Activated effector memory CD4-positive, alpha-beta T cell treated with Interleukin-2 at 50 U/mL for 16 hours (primary cell): ENCODE measurements around the gene EPHB6.

Source experiments
- DNase-seq: peaks from one replicate; pipeline ENCODE4 v3.0.0-alpha.2; 2020

Gene EPHB6

DNA sequence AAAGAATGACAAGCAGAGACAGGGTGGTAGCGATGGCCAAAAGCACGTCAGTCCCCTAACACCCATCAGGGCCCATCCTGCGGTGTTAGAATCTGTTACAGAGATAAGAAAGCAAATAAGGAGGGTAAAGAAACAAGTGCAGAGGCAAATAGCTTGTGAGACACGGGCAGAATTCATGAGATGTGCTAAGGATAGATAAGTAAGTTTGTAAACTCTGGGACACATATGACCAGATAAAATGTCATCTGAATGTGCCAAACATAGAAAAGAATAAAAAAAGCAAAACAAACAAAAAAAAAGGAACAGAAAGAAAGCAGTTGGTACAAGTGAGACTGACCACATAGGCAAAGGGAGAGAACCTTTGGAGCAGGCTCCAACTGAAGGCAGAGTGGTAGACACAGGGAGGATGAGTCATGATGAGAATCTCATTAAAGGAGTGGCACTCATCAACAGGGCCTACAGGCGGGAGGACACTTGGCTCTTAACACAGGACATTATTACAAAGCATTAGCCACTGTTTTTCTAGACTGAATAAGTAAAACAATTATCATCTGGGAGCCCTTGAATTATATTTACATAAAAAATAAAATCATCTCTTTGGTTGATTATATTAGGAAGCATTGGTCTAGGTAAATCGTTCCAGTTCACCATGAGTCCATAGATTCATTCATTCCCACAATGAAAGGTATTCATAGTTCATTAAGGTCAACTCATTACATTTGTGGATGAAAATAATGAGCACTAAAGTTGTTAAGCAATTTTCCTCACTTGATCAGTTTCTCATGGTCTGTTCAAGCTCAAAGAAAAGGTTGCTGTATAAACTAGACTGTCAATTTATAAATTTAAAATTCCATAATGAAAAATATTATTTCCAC is 21.5 kb upstream of the EPHB6 start:
- no peak for DNase-seq

DNA sequence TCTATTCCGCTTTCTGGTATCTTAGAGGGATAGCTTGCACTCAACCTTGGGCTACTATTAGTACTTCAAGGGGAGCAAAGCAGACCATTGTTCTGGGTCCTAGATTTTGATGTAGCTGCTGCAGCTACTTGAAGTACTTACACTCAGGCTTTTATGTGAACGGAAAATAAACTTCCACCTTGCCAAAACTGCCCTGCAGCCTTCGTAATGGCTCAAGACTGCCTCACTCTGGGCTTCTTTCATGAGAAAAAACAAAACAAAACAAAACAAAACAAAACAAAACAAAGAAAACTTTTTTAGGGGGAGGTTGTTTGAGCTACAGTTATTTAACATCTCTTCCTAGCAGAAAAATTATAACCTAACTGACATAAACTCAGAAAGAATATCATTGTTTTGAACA is 19.4 kb upstream of the EPHB6 start:
- no peak for DNase-seq

DNA sequence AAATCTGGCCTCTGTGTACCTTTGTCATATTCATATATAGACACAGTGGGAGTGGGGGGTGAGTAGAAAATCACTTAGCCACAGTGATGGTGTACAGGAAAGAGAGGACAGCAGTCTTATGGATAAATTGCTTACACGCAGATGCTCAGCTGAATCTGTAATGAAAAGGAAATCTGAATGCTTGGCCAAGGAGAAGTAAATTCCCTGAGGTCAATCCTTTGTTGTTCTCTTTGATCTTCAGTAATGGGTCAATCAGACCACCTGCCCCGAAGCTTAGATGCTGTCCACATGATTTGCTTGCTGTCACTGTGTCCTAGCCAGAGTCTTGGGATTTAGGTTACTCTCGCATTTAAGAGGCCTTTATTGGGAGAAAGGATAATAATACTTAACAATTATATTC is 18.4 kb upstream of the EPHB6 start:
- DNase-seq = no peak

DNA sequence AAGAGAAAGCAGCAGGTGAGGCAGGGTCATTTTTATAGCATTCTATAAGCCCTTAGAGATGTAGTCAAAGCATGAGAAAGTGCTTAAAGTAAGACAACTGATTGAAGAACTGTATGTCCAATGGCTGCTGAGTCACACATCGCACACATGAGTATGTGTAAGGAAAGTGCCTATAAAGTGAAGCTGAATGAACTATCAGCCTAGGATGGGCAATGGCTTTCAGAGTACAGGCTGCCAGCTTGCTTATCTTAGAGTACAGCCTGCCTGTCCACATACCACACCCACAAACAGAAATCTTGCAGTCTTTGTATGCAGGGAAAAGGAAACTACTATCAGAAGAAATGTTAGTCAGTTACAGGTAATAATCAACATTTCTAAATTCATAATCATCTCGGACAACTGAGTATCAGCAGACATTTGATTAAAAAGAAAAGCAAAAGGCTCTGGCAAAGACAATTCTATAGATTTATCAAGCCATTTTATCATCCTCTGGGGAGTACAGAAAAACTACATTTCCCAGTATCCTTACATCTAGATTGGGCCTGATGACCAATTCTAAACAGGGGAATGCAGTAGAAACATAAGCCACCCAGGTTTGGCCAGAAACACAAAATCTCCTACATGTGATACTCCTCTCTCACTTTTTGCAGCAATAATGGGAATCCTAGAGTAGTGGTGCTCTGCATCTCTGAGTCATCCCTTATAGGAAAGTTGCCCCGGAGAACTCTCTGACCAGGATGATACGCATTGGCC is 16.2 kb upstream of the EPHB6 start:
- DNase-seq = no peak

DNA sequence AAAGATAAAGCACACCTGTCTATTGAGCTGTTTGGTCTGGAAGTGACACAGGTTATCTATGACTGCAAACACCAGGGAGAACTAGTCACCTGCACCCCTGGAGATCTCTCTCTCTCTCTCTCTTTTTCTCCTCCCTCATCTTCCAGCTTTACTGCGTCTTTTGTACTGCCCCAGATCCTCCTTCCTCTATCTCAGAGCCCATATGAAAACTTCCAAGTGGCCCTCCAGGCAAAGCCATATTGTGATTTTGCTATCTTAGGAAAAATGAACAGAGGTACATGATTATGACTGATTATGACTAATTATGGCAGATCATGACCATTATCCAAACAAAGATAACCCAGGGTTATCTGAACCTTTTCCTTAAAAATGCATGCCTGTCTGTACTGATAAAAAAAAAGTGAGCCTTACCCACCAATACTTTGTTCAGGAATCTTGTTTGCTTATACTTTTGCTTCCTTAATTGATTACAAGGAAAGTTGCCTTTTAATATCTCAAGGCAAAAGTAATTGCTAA is 12.6 kb upstream of the EPHB6 start:
- no peak for DNase-seq

DNA sequence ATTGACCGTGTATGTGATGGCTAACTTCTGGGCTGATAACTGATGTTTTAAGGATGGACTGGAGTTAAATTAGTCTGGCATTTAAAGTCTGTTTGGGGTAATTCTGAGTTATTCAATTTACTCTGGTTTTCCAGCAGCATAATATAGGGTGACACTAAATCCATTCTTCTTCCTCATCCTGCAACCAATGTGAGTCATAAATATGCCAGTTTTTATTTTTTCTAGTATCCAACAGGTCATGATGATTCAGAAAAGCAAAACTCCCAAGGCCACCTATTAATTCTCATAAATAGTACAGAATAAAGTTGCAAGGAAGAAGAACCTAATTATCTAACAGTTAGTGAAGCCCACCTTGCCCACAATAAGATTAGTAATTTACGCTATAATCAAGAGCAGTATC is 7.5 kb upstream of the EPHB6 start:
- no peak for DNase-seq

DNA sequence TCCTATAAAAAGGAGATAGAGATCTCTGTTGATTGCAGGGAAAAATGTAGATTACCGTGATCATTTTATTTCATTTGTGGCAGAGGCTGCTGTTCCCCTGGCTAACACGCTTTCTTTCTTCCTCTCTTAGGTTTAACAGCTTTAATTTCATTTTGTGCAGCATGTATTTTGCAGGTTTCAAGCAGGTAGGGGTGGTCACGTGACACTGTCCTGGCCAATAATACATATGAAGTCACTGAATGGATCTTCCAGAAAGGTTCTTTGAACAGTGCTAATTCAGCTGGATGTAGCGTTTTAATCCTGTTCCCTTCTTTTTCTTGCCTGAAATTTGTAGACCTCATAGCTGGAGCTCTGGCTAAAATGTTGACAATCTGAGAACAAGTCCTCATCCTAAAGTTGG is 3.6 kb upstream of the EPHB6 start:
- DNase-seq = no peak

DNA sequence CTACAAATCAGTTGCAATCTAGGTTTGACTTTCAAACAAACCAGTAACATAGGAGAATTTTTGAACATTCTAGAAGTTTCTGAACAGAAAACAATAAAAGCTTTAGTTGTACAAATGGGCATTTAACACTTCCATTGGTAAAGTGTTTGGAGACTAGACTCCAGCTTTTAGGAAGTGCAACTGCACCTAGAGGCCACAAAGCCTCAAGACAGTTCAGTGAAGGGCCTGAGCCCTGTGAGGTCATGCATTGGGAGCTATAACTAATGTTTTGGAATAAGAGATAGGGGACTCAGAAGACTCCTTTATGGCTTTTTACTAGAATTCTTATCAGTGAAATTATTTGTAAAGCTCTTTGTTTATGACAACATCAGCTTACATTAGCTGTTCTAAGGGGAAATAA is 3.0 kb upstream of the EPHB6 start:
- no peak for DNase-seq

DNA sequence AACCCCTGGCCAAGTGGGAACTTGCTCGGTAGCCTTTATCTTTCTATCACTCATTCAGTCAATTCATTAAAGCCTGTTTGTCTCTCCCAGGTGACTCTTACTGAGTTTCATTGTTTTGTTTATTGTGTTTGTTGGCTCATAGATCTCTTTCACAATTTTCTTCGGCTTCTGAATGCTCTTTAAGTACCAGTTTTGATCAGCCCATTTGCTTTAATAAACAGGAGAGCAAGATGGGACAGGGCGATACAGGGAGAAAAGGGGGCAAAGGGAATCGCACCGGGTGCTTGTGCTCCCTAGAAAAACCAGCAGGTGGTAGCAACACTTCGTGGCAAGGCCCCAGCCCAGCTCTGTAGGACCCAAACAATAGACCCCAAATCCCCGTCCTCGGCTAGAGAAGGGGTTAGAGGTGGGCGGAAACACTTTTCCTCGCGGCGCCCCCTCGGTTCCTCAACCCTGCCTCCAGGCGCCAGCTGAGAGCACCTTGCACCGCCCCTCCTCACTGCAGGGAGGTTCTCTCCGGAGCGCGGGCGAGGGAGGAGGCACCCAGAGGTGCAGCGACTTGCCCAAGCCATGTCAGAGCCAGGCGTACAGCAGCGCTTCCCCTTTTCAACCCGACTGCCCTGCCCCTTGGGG is 1.0 kb upstream of the EPHB6 start:
- DNase-seq = peak; percentile 62

DNA sequence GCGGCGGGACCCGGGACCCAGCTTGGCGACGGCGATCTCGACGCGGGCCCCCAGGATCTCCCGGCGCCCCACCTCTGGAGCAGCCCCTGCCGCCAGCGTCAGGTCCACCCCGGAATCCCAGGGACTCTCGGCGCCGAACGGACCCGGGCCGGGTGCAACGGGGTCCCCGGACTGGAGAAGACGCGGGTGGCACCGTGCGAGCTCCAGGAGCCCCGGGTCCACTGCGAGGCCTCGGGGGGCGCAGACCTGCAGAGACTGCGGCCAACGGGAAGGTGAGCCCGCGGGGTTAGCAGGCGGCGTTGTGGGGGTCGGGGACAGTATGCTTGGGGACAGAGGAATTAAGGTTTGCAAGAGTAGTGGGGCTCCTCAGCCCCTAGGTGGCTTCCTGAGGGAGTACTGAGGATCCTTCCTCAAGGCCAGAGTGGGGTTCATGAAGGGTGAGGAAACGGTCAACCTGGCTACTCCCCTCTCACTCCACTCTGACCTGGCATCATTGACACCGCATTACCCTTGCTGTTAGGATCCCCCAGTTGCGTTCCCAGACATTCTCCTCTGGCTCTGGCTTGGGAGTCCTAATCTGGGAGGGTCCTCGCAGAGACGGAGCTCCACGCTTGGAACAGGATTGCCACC is 353 bp downstream of the EPHB6 start:
- DNase-seq = no peak

DNA sequence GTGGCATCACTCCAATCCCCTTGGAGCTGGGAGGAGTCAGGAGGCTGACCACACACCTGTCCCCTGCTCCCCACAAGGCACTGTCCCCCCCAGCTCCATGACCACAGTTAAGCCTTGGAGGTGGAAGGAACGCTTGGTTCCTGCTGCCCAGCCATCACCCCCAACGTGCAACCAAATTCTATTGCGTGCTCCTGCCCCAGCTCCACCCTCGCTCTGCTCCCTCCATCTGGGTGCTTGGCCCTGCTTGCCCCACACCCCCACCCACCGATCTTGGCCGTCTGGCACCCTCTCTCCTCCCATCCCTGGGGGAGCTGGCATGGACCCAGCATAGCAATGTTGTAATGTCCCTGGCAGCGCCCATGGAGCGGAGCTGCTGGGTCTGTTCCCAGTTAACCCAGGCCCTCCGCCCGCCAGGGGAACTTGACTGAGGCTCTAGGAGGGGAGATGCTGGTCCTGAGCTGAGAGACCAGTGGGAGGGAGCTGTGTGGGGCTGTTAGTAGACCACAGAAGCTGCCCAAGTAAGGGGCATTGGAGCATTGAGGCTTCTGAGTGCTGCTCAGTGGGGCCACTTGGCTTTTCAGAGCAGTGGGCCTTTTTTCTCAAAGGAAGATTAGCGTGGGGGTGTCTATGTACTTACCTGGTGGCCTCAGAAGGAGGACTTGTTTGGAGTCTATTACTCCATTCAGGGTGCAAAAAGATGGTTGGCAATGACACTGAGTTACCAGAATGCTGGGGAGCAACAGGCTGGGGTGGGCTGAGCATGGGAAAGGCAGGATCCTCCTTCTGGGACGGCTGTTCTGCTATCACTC is 1.1 kb downstream of the EPHB6 start:
- no peak for DNase-seq

DNA sequence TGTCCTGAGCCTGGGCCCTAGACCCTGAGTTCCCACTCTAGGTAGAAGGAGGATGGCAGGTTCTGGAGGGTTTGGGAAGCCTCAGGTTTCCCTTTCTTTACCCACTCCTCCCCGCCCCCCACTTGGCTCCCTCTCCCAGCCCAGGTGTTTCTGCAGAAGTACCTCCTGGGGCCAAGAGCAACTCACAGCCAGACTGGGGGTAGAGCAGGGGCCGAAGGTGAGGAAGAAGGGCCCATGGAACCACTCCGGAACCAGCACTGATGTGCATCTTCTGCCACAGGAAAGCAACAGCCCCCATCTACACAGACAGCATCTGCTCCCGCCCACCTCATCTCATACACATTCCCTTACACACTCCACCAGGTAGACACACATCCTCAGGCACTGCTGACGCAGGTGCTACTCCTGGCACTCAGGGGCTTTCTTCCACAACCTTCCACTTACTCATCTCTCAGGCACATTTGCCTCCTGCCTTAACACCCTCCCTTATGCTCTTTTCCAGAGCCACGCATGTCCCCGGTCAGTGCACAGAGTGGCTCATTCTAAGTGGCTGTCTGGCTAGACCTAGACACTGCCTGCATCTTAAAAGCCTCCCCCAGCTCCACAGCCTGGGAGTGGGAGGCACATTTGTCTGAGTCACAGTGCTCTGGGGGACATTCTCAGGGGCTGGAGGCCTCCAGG is 1.8 kb downstream of the EPHB6 start:
- no peak for DNase-seq

DNA sequence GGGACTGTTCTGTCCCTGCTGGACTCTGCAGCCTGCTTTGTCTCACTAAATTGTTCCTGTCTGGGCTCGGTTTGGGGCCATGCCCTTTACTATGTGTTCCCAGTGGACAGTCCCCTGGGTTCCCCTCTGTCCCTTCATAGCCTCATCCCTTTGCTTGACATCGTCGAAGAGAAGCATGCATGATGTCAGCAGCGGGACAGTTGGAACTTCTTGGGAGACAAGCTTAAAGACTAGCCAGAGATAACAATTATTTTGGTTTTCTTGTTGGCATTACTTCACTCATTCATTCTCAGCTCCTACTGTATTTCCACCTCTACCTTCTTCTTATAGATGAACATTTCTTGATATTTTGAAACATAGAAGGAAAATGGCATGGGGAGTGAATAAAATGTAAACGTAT is 2.7 kb downstream of the EPHB6 start:
- DNase-seq = no peak

DNA sequence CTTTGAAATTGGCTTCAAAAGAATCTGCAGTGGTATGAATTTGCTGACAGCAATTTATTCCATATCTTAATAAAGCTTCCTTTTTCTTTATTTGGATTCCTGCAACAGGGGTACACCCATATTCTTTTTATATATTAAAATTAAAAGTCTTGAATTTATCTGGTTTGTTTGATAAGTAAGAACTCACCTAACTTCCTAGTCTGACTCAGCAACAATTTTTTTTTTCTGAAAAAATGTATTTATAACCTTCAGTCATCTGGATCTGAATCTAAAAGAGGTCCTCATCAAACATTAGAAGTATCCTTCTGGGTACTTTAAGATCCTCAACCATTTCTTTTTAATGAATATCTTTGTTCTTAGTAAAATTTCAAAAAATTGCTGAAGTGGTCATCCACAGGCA is 4.5 kb downstream of the EPHB6 start:
- DNase-seq = no peak

DNA sequence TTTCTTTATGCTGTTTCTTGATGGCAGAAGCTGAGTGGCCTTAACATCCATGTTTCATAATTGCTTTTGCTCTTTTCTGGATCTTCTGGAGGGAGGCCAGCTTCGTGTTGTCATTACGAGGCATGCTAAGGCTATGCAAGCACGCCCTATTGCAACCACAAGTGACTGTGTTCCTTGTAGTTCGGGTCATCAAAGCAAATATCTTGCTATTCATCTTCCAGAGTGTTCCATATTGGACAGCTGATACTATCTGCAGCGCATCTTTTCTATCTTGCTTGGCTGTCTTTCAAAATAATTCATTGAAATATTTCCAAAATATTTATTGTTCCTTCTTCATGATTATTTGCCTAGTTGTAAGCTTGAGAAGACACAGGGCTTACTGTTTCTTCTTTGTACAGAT is 5.0 kb downstream of the EPHB6 start:
- no peak for DNase-seq

DNA sequence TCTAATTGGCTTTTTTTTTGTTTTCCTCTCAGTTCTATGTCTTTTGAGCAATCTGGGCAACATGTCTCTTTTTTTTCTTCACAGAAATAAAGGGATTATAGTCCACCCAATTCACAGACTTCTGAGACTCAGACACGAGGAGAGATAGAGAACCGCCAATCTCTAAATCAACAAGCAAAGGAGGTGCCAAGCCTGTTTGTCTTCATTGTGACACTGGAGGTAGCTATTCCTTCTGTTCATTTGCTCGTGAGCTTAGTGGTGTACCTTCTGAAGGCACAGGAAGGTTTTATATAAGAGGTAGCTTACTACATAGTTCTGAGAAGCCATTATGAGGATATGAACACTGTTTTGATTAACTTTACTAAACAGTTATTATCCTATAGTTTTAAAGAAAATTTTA is 6.1 kb downstream of the EPHB6 start:
- no peak for DNase-seq

DNA sequence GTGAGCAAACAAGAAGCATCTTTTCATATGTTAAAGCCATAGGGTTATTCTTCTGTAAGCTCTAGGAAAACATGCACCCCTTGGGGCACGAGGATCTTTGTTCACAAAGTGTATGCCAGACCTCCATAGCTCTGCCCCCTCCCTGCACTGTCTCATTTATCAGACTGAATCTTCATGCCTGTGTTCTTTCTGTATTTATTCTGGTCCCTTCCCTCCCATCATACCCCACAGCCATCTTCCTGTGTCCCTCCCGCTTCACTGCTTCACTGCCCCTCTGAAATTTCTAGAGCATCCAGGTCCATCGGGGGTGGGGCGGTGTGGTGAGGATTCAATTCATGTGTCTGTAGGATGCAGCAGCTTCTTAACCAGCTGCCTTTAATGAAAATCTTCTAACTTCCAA is 7.5 kb downstream of the EPHB6 start:
- DNase-seq = no peak

DNA sequence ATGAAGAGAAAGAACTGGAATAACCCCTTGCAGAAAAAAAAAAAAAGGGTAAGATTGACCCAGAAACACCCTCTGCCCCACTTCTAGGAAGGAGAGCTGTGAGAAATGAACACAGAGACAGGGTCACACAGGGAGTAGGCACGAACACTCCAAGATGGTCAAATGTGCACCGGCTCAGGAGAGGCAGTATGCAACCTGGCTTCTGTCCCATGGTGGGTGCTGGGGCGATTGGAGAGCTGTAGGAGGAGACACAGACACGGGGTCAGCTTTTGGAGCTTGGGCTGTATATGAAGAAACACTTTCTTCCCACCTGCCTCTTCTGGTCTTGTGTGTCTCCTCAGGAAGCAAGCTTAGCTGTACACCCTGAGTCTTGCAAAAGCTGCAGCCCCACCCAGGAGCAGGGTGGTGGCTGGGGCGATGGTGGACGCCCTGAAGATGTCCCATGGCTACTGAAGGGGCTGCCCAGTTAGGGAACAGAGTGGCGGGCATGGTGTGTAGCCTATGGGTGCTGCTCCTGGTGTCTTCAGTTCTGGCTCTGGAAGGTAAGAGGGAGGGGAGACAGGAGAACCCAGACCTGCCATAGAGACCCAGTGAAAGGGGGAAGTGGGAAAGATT is 8.0 kb downstream of the EPHB6 start:
- DNase-seq = no peak

DNA sequence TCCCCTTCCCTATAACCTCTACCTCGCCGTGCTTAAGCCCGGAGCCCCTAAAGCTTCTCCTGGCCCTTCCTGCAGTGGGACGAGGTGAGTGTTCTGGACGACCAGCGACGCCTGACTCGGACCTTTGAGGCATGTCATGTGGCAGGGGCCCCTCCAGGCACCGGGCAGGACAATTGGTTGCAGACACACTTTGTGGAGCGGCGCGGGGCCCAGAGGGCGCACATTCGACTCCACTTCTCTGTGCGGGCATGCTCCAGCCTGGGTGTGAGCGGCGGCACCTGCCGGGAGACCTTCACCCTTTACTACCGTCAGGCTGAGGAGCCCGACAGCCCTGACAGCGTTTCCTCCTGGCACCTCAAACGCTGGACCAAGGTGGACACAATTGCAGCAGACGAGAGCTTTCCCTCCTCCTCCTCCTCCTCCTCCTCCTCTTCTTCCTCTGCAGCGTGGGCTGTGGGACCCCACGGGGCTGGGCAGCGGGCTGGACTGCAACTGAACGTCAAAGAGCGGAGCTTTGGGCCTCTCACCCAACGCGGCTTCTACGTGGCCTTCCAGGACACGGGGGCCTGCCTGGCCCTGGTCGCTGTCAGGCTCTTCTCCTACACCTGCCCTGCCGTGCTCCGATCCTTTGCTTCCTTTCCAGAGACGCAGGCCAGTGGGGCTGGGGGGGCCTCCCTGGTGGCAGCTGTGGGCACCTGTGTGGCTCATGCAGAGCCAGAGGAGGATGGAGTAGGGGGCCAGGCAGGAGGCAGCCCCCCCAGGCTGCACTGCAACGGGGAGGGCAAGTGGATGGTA is 9.2 kb downstream of the EPHB6 start:
- DNase-seq = no peak

DNA sequence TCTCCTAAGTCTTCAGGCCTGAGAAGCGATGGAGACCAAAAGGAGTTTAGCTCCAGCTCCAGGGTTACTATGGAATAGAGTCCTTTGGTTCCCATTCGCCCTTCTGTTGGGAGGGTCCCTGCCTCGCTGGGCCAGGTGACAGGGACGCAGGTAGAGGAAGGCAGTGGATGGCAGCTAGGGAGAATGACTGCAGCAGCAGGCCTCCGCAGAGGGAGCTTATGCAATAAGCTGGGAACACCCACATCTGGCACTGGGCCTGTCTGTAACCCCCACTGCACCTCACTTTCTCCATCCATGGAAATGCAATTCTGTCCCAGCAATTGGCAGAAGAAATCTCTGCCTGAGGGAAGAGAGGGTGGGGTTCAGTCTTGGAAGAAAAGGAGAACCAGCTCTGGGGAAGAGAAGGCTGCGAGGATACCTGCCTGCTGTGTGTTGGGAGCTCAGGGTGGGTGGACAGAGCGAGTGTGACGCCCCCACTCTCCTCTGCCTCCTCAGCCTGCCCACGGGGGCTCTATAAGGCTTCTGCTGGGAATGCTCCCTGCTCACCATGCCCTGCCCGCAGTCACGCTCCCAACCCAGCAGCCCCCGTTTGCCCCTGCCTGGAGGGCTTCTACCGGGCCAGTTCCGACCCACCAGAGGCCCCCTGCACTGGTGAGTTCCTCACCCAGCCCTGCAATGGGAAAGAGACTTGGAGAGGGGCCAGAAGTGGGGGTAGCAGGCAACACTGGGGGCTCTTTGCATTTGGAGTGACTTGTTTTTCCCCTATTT is 10.3 kb downstream of the EPHB6 start:
- DNase-seq = no peak
